Nephron (organoid): ENCODE measurements around the gene ZMYND15.
"Not testable (repeated sequence)": the region's sequence is repeated elsewhere in the genome, so short reads cannot be mapped to it uniquely, and the experiment has no call there.

Experiments used
- H3K27ac Mint-ChIP-seq, 3 experiments: 2 replicates each; pipeline ENCODE4 v1.8.0; 2020; ENCODE audit warnings: mixed read lengths in 3 of 3, mild to moderate bottlenecking in 2 of 3, moderate library complexity in 1 of 3
- H3K27me3 Mint-ChIP-seq: 2 replicates; pipeline ENCODE4 v1.8.0; 2021; ENCODE audit warnings: low read depth, mild to moderate bottlenecking, moderate library complexity, mixed read lengths
- H3K36me3 Mint-ChIP-seq: 2 replicates; pipeline ENCODE4 v1.8.0; 2020; ENCODE audit warnings: low read depth, mixed read lengths
- H3K4me1 Mint-ChIP-seq: 2 replicates; pipeline ENCODE4 v1.8.0; 2020; ENCODE audit warnings: mixed read lengths
- H3K4me3 Mint-ChIP-seq, 3 experiments: 2 replicates each; pipeline ENCODE4 v1.8.0; 2020; ENCODE audit warnings: mild to moderate bottlenecking in 3 of 3, mixed read lengths in 3 of 3, moderate library complexity in 2 of 3
- H3K9me3 Mint-ChIP-seq: 2 replicates; pipeline ENCODE4 v1.8.0; 2020; ENCODE audit warnings: mixed read lengths
- CTCF ChIP-seq, 3 experiments: fragments of 200-600 bp; sonication (generic); IDR thresholded peaks; one replicate each; pipeline ENCODE4 v1.5.0; 2021; ENCODE audit warnings: antibody characterized with exemption in 3 of 3; ENCODE audit not compliant: unreplicated experiment in 3 of 3

The ZMYND15 gene

GRCh38 chr17:4708436-4708835 is 31.2 kb upstream of the ZMYND15 start:
- no peaks in the 10 kb centered on the region for H3K9me3 Mint-ChIP-seq

DNA sequence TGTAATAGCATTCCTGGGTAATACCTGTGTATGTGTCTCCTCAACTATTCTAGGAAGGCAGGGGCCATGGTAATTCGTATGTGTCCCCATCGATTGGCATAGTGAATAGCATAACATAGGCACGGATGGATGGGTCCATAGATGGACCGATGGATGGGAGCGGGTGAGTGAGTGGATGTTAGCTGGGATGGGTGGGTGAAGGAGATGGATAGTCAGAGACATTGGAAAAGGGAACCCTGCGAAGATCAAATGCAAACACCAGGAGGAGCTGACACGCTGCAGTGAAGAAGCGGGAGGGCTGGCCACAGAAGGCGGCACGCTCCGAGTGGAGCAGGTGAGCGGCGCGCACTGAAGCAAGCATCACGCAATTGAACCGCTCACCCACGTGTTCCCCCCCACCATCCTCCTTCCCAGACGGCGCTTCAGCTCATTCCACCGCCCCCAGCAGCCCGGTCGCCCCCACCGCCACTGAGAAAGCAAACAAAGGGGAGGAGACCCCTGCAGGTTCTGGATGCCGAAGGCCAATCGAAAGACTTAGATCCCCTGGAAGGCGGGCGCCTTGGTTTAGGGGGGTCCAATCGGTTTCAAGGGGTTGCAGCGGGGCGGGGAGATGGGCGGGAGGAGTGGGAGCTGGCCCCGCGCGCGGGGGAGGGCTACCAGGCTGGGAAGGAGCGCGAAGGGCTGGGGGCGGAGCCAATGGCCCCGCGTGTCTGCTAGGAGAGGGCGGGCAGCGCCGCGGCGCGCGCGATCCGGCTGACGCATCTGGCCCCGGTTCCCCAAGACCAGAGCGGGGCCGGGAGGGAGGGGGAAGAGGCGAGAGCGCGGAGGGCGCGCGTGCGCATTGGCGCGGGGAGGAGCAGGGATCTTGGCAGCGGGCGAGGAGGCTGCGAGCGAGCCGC is 29.6 kb upstream of the ZMYND15 start, which contains the start of gene ARRB2:
ARRB2 (plus strand) TSS at position 839 of the 899 bp plus-strand sequence. CDS start 90 bp downstream, outside the sequence.
- no peaks in the 10 kb centered on the region for H3K9me3 Mint-ChIP-seq
- peaks cover 3% of the 10 kb centered on the region for H3K4me1 Mint-ChIP-seq
- TF ChIP-seq CTCF (IDR thresholded peaks at IDR 0.05; ENCODE audit: unreplicated experiment in 3 of 3) = peak; percentile 62 to 75 (median 70)
- H3K27ac Mint-ChIP-seq = peak within 1 kb of the TSS; percentile 49 to 80 (median 67)
- no peaks in the 10 kb centered on the region for H3K27me3 Mint-ChIP-seq
- H3K4me3 Mint-ChIP-seq = peak within 1 kb of the TSS; percentile 78 to 87 (median 83)
- H3K36me3 Mint-ChIP-seq = no peaks in the 10 kb centered on the region

More at GRCh38 chr17:4708436-4708835, 31.2 kb upstream of the ZMYND15 start:
- peak overlapping the region; percentile 47 to 64 (median 62) for H3K4me3 Mint-ChIP-seq
- no peaks in the 10 kb centered on the region for H3K36me3 Mint-ChIP-seq
- peaks cover 4% of the 10 kb centered on the region for H3K4me1 Mint-ChIP-seq
- H3K27me3 Mint-ChIP-seq = no peaks in the 10 kb centered on the region
- H3K27ac Mint-ChIP-seq = no peak overlapping the region
- no peak for TF ChIP-seq CTCF (IDR thresholded peaks at IDR 0.05; ENCODE audit: unreplicated experiment in 3 of 3)

- H3K27ac Mint-ChIP-seq = peak overlapping the region in 1 of 3 experiments; percentile 80
- H3K36me3 Mint-ChIP-seq = no peaks in the 10 kb centered on the region
- no peak for TF ChIP-seq CTCF (IDR thresholded peaks at IDR 0.05; ENCODE audit: unreplicated experiment in 3 of 3)
- H3K4me3 Mint-ChIP-seq = peak overlapping the region; percentile 78 to 87 (median 83)
- H3K9me3 Mint-ChIP-seq = no peaks in the 10 kb centered on the region
- peaks cover 3% of the 10 kb centered on the region for H3K4me1 Mint-ChIP-seq
- H3K27me3 Mint-ChIP-seq = no peaks in the 10 kb centered on the region
Observed at GRCh38 chr17:4710693-4711634, 28.7 kb upstream of the ZMYND15 start.

- no peak overlapping the region for H3K27ac Mint-ChIP-seq
- H3K9me3 Mint-ChIP-seq = no peaks in the 10 kb centered on the region
- H3K27me3 Mint-ChIP-seq = no peaks in the 10 kb centered on the region
- no peak for TF ChIP-seq CTCF (IDR thresholded peaks at IDR 0.05; ENCODE audit: unreplicated experiment in 3 of 3)
- H3K4me3 Mint-ChIP-seq = peak overlapping the region; percentile 78 to 87 (median 83)
- H3K36me3 Mint-ChIP-seq = no peaks in the 10 kb centered on the region
- H3K4me1 Mint-ChIP-seq = peaks cover 3% of the 10 kb centered on the region
Observed at GRCh38 chr17:4711661-4712181, 27.9 kb upstream of the ZMYND15 start.

- peak overlapping the region in 1 of 3 experiments; percentile 87 for H3K4me3 Mint-ChIP-seq
- no peak for TF ChIP-seq CTCF (IDR thresholded peaks at IDR 0.05; ENCODE audit: unreplicated experiment in 3 of 3)
- H3K9me3 Mint-ChIP-seq = no peaks in the 10 kb centered on the region
- H3K27ac Mint-ChIP-seq = no peak overlapping the region
- H3K36me3 Mint-ChIP-seq = no peaks in the 10 kb centered on the region
- H3K27me3 Mint-ChIP-seq = no peaks in the 10 kb centered on the region
- peaks cover 3% of the 10 kb centered on the region for H3K4me1 Mint-ChIP-seq
Observed at GRCh38 chr17:4712526-4712925, 27.1 kb upstream of the ZMYND15 start.

- not testable (repeated sequence) for H3K27ac Mint-ChIP-seq, H3K27me3 Mint-ChIP-seq, H3K9me3 Mint-ChIP-seq, H3K4me1 Mint-ChIP-seq, H3K36me3 Mint-ChIP-seq, H3K4me3 Mint-ChIP-seq
Observed at GRCh38 chr17:4714340-4715062, 25.1 kb upstream of the ZMYND15 start.
